Stimulated activated CD8-positive, alpha-beta memory T cell treated with anti-CD3 and anti-CD28 coated beads, Interleukin-15, amount 100 ng/mL, for 4 hours (primary cell): ENCODE data around the gene PWWP3B.
"Not testable (repeated sequence)": the region's sequence is repeated elsewhere in the genome, so short reads cannot be mapped to it uniquely, and the experiment has no call there.

Experiments used
- DNase-seq, 2 donors: peaks; one replicate each; pipeline ENCODE4 v3.0.0-alpha.2; 2020; ENCODE audit warnings: low read depth in 2 of 2

Gene PWWP3B

DNA sequence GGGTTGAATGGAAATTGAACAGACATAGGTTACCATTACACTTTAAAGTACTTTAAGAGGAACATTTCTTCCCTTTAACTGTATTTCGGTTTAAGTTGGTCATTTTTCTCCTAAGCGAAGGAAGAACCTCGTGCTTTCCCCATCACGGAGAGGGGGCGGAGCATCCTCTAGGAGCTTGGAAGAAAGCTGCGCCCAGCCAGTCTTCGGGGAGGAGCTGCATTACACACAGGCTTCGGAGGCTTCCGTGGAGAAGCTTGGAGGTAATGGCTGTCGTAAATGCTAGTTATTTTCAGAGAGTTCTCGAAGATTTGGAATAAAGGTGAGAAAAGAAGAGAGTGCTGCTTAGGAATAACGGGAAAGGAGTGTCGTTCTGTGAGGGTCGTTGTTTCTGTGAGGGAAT is at the start of gene PWWP3B:
TSS of gene PWWP3B (plus strand) at position 199 of the 400 bp plus-strand sequence. CDS start 37,128 bp downstream, outside the sequence.
- no peak for DNase-seq

DNA sequence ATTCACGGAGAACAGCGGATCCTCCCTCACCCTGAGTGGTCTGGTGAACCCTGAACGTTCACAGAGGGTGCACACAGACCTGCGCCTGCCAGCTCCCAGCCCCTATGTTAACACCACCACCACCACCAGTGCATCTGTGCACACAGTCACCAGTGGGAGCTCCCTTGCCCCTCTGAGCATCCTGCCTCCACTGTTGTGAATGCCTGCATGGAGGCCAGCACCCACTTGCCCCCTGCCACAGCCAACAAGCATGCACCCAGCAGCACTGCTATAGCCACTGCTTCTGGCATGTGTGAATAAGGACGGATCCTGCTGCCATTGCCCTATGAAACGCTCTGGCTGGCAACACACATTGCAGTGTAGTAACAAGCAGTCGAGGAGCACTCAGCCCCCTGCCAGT is 29.1 kb upstream of the PWWP3B start:
- no peak for DNase-seq

DNA sequence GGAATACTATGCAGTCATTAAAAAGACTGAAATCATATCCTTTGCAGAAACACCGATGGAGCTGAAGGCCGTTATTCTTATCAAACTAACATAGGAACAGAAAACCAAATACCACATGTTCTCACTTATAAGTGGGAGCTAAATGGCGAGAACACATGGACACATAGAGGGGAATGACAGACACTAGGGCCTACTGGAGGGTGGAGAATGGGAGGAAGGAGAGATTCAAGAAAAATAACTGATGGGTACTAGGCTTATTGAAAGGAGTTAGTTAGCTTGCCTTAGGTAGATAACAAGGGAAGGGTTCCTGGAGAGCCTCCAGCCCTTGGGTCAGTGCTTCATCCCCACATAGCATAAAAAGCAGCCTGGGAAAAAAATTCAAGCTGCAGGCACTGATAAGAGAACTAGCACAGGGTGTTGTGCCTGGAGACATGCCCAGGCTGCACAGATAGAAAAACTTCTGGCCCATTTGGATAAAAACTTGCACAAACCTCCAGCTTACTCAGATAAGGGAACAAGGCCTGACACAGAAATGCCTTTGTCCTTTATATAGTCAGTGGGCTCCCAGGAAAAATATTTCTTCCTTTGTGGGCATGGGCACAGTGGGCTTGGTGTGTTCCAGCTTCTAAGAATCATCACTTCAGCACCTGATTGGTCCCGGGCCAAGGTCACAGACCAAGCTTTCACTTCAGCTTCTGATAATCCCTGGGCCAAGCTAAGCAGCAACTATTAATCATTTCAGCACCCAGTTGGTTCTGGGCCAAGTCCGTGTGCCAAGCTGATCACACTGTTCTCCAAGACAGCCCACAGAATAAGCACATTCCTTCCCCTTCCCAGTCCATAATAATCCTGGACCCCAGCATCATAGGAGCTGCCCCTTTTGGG is 23.1 kb upstream of the PWWP3B start:
- no peak for DNase-seq

DNA sequence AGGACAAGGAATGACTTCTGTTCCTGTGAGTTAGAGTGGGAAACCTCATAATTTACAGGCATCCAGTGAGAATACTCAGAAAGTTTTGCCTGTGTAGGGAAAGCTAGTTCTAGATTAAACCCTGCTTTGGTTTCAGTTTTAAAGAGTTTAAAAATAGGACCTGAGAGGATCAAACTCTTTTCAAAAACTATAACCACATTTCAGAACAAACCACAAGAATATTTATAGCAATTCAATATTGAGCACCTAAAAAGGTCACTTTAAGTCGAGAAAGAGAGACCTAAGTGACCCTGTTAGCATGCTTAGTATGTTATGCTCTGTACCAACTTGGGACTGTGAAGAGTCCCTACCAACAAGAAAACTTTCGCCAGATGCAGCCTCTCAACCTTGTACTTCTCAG is 17.4 kb upstream of the PWWP3B start:
- no peak for DNase-seq

DNA sequence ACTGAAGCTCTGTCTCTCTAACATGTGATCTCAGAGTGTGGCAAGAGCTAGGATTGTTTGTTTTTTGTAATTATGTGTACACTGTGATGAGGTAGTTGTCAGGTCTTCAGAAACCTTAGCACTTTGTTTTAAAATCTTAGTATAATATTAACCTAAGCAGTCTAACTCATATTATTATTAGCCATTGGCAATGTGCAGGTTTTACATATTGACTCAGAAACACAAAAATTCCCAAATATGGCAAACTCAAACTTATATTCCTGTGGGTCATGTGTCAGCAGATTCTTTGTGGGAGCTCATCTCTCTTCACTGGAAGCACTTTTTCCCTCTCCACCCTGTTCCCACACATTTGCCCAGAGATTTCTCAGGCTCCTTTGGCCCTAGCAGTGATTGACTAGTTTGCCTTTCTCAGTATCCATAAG is 8.2 kb upstream of the PWWP3B start:
- no peak for DNase-seq

DNA sequence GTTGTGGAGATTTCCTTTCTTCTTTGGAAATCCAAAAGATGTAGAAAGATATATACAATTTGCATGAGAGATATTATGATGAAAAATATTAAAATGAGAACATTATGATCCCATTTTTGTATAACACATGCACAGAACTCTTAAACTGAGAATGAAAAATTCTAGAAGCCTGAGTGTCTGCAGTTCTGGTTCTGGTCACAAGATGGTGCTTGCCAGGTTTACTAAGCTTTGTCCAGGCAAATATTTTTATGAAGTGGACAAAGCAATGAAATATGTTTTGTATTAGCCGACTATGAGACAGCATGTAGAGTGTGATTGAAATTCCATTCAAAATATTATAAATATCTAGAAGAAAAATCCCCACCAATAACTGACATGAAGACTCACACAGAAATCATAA is 2.2 kb downstream of the PWWP3B start:
- DNase-seq = no peak

DNA sequence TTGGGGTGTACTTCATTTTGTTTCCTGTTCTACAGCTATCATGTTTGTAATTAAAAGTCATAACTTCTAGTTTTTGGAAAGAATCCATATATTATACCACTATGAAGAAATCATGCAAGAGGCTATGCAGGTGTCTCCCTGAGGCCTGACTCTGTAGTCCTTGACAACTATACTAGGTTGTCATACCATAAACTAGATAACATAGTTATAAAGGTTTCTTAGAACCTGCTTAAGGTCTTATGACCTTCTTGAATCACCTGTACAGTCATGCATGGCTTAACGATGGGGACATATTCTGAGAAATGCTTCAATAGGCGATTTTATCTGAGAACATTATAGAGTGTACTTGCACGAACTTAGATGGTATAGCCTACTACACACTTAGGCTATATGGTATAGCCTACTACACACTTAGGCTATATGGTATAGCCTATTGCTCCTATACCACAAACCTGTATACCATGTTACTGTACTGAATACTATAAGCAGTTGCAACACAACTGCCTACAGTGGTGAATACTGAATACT is 3.3 kb downstream of the PWWP3B start:
- DNase-seq = no peak

DNA sequence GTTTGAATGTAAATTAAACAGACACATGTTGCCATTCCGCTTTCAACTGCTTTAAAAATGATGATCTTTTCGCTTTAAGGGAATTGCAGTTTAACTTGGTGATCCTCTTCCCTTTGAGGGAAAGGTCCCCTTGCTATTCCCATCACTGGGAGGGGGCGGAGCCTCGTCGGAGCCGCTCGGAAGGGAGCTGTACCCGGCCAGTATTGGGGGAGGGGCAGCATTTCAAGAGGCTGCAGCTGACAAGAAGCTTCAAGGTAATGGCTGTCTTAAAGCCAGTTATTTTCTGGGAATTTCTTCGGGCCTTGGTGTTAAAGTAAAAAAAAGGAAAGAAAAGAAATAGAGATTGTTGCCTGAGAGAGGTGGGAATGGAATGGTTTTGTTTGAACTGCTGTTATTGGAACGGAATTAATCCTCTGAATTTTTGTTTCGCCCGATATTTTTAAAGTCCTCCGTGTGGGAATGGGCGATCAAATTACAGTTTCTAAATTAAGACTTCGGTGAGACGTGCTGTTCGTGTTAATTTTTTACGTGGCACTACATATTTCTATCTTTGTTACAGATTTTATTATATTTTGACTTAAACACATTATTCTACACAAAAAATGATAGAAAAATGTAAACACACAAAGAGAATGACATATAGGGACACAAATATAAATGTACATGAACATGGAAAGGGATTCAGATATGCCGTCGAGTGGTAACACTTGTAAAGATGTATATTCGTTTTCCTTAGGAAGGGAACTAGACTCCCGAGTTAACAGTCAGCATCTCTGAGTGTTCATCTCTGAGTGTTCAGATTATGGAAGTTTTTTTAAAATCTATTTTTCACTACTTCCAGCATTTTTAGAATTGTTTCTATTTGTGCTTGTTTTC is 9.2 kb downstream of the PWWP3B start:
- DNase-seq = no peak

DNA sequence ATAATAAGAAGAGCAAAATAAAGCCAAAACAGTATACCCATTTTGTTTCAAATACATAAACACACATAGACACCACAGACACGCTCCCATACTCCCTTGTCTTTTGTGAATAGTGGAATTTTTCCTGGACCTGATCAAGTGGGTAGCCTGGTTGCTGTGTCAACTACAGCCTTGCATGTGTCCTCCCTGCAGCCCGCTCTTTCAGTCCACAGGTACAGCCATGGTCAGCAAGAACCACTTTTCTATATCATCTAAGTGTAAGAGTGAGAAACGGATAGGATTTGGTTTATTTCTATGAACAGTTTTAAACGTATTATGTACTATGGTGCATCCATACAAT is 9.8 kb downstream of the PWWP3B start:
- DNase-seq = no peak

DNA sequence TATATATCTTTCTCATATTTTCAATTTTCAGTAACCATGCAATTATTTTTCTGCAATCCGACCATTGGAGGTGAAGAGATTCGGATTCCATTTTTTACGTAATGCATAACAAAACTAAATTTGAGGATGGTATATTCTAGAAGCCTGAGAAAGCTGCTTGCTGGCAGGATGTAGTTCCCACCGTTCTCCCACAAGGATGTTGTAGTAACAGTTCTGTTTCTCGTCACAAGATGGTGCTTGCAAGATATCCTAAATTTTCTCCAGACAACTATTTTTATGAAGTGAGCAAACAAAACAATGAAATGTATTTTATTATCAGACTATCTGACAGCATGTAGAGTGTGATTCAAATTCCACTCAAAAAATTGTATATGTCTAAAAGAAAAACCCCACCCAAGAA is 10.7 kb downstream of the PWWP3B start:
- DNase-seq = no peak

DNA sequence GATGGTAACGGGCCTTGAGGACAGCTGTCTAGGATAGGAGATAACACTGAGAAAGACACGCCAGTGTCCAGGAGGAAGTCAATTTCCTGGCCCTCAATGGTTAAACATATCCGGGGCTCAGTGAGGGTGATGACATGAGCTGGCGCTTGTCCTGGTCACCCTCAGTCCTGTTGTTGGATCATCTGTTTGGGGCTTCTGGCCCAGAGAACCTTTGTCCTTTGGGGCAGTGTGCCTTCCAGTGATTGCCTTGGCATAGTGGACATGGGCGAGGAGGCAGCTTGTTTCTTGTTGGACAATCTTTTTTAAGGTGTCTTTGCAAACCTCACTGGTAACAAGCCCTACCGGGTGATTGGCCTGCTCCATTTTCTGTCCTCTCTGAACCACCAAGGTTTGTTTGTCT is 15.6 kb downstream of the PWWP3B start:
- DNase-seq = not testable (repeated sequence)

DNA sequence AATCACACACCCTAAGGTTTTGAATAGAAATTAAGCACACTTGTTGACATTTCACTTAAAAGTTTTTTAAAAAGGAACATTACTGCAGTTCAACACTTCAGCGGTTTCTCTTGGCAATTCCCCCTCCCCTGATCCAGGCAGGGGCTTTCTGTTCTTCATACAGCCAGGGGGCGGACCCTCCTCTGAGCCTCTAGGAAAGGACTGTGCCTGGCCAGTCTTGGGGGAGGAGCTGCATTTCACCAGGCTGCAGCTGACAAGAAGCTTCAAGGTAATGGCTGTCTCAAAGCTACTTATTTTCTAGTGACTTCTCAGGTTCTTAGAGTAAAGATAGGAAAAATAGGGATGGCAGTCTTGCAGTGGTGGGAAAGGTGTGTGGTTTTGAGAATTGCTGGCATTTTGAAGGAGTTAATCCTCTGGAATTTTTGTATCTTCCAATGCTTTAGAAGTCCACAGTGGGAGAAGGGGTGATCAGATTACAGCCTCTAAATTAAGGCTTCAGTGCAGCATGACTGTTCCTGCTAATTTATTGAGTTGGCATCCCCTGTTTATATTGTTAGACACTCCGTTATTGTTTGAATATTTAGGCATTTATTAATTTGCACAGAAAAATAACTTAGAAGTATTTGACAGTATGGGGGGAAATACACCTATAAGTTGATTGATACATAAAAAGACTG is 33.5 kb downstream of the PWWP3B start:
- DNase-seq = no peak

DNA sequence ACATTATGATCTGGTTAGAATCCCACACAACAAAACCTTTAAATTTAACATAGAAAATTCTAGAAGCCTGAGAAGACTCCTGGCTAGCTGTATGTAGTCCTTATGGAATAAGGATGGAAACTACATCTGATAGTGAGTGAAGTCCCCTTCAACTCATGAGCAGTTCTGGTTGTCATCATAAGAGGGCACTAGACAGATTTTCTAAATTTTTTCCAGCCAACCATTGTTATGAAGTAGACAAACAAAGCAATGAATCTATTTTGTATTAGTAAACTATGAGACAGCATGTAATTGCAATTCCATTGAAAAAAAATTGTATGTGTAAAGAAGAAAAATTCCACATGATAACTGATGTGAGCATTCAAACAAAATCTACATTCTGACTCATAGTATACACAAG is 35.2 kb downstream of the PWWP3B start:
- no peak for DNase-seq

DNA sequence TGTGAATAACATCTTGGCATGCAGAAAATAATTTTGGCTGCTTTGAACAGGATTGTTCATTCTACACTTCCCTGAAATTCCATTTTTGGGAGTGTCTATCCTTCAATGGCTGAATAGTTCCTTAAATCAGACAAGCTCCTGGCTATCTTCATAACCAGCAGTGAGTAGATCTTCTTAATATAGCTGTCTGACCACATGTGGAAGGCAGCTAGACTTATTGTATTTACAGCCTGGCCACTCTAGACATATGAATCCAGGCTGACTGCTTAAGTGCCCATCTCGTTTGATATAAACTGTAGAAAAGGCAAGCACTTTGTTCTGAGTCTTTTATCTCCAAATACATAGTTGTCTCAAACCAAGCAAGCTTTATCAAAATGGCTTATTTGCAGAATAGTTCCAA is 40.0 kb downstream of the PWWP3B start:
- no peak for DNase-seq
